OCI-M2 (cell line): Measurements from ENCODE around the gene LUC7L.
"Not testable (repeated sequence)": the region's sequence is repeated elsewhere in the genome, so short reads cannot be mapped to it uniquely, and the experiment has no call there.

Experiments used
- DNase-seq: peaks from one replicate; lab custom pipeline; 2025; ENCODE audit not compliant: unreplicated experiment; lab: John Stamatoyannopoulos, UW

LUC7L gene

GRCh38 chr16:263944-264343 is 34.7 kb upstream of the LUC7L start:
- DNase-seq = no peak

GRCh38 chr16:263182-263774 is 34.0 kb upstream of the LUC7L start:
- DNase-seq = no peak

- DNase-seq = no peak
These were observed 33.0 kb upstream of the LUC7L start for GRCh38 chr16:262121-262745.

GRCh38 chr16:261031-261691 is 31.9 kb upstream of the LUC7L start:
- DNase-seq = no peak

- no peak for DNase-seq
These were observed 31.1 kb upstream of the LUC7L start for GRCh38 chr16:260326-260725.

GRCh38 chr16:259814-260253 is 30.6 kb upstream of the LUC7L start:
- no peak for DNase-seq

GRCh38 chr16:259226-259625 is 30.0 kb upstream of the LUC7L start:
- no peak for DNase-seq

GRCh38 chr16:258091-258490 is 28.8 kb upstream of the LUC7L start:
- not testable (repeated sequence) for DNase-seq

- no peak for DNase-seq
These were observed 25.9 kb upstream of the LUC7L start for GRCh38 chr16:255183-255582.

GRCh38 chr16:254461-254860 is 25.2 kb upstream of the LUC7L start:
- no peak for DNase-seq

GRCh38 chr16:253833-254232 is 24.6 kb upstream of the LUC7L start:
- DNase-seq = no peak

- no peak for DNase-seq
These were observed 23.4 kb upstream of the LUC7L start for GRCh38 chr16:252366-253337.

GRCh38 chr16:249431-249830 is 20.2 kb upstream of the LUC7L start:
- DNase-seq = no peak

GRCh38 chr16:247027-247426 is 17.8 kb upstream of the LUC7L start:
- DNase-seq = no peak

GRCh38 chr16:245105-245504 is 15.9 kb upstream of the LUC7L start:
- DNase-seq = no peak

- DNase-seq = no peak
These were observed 14.1 kb upstream of the LUC7L start for GRCh38 chr16:243348-243747.

- no peak for DNase-seq
These were observed 13.0 kb upstream of the LUC7L start for GRCh38 chr16:242281-242680.

- no peak for DNase-seq
These were observed 11.3 kb upstream of the LUC7L start for GRCh38 chr16:240559-240958.

- no peak for DNase-seq
These were observed 10.7 kb upstream of the LUC7L start for GRCh38 chr16:239948-240277.

GRCh38 chr16:234468-235305 is 5.4 kb upstream of the LUC7L start, which contains the start of gene FAM234A:
TSS of gene FAM234A (plus strand) at chr16:234821. CDS start at chr16:254414, 19,593 bp downstream.
- peak; percentile 59 for DNase-seq
